DMS79 treated with DMSO at 0.1 percent for 48 hours (cell line): ENCODE measurements around the gene ZNF280B.
"Not testable (repeated sequence)": the region's sequence is repeated elsewhere in the genome, so short reads cannot be mapped to it uniquely, and the experiment has no call there.

ENCODE experiments used
- DNase-seq: peaks from one replicate; lab custom pipeline; 2025; lab: John Stamatoyannopoulos, UW

ZNF280B gene

GRCh38 chr22:22463855-22464540, 44.5 kb downstream of the ZNF280B start:
- DNase-seq = peak; percentile 56

- DNase-seq = no peak
Observed at GRCh38 chr22:22462813-22463567, 45.6 kb downstream of the ZNF280B start.

GRCh38 chr22:22461583-22461982, 47.0 kb downstream of the ZNF280B start:
- DNase-seq = no peak

GRCh38 chr22:22461111-22461510, 47.4 kb downstream of the ZNF280B start:
- DNase-seq = no peak

- DNase-seq = no peak
Observed at GRCh38 chr22:22460635-22461034, 47.9 kb downstream of the ZNF280B start.

- DNase-seq = no peak
Observed at GRCh38 chr22:22460060-22460459, 48.5 kb downstream of the ZNF280B start.

- no peak for DNase-seq
Observed at GRCh38 chr22:22458896-22459588, 49.5 kb downstream of the ZNF280B start.

GRCh38 chr22:22458387-22458786, 50.2 kb downstream of the ZNF280B start:
- no peak for DNase-seq

- no peak for DNase-seq
Observed at GRCh38 chr22:22454997-22455396, 53.5 kb downstream of the ZNF280B start.

- DNase-seq = no peak
Observed at GRCh38 chr22:22452996-22453686, 55.4 kb downstream of the ZNF280B start.

GRCh38 chr22:22452211-22452610, 56.3 kb downstream of the ZNF280B start:
- no peak for DNase-seq

GRCh38 chr22:22450343-22450839, 58.2 kb downstream of the ZNF280B start:
- peak; percentile 59 for DNase-seq

- DNase-seq = peak; percentile 14
Observed at GRCh38 chr22:22449819-22450218, 58.7 kb downstream of the ZNF280B start.

GRCh38 chr22:22446517-22446916, 62.0 kb downstream of the ZNF280B start:
- peak; percentile 28 for DNase-seq

- DNase-seq = not testable (repeated sequence)
Observed at GRCh38 chr22:22444007-22444589, 64.4 kb downstream of the ZNF280B start.

GRCh38 chr22:22442928-22443709, 65.4 kb downstream of the ZNF280B start:
- no peak for DNase-seq

- DNase-seq = not testable (repeated sequence)
Observed at GRCh38 chr22:22441626-22442025, 66.9 kb downstream of the ZNF280B start.

GRCh38 chr22:22440188-22440587, 68.4 kb downstream of the ZNF280B start:
- DNase-seq = no peak
